Aorta (tissue), 5 donors: Measurements from ENCODE around the gene PCDHB3. TPM values are rescaled to one million over a fixed set of nuclear protein-coding genes. Genes with fewer than 3 reads are reported as not detected.
"Not testable (repeated sequence)": the region's sequence is repeated elsewhere in the genome, so short reads cannot be mapped to it uniquely, and the experiment has no call there.

ENCODE experiments used
- ATAC-seq: fragments of 200-7000 bp; cut with Tn5 transposase; one replicate; pipeline ENCODE4 v1.9.1; 2022; ENCODE audit warnings: moderate library complexity; ENCODE audit not compliant: low FRiP score
- DNase-seq, 2 donors: peaks; one replicate each; pipeline ENCODE4 v3.0.0-alpha.2; 2020
- H3K27ac ChIP-seq, 2 donors: one replicate each; pipeline ENCODE4 v1.5.1; 2013; ENCODE audit warnings: low read length in 2 of 2, mild to moderate bottlenecking in 2 of 2, moderate library complexity in 2 of 2, control low read depth in 1 of 2, inconsistent platforms in 1 of 2, low read depth in 1 of 2
- H3K27me3 ChIP-seq, 2 donors: one replicate each; pipeline ENCODE4 v1.6.1; 2013; ENCODE audit warnings: control low read depth in 1 of 2, low read length in 1 of 2, mild to moderate bottlenecking in 1 of 2, moderate library complexity in 1 of 2; ENCODE audit not compliant: insufficient read depth in 2 of 2, control insufficient read depth in 1 of 2
- H3K36me3 ChIP-seq, 2 donors: one replicate each; pipeline ENCODE4 v1.6.1; 2013; ENCODE audit warnings: control low read depth in 1 of 2, low read length in 1 of 2, mild to moderate bottlenecking in 1 of 2; ENCODE audit not compliant: insufficient read depth in 2 of 2, control insufficient read depth in 1 of 2
- H3K4me1 ChIP-seq, 2 donors: one replicate each; pipeline ENCODE4 v1.6.1; 2013; ENCODE audit warnings: low read length in 2 of 2, control low read depth in 1 of 2, mild to moderate bottlenecking in 1 of 2, moderate library complexity in 1 of 2; ENCODE audit not compliant: insufficient read depth in 2 of 2, control insufficient read depth in 1 of 2
- H3K4me3 ChIP-seq, 2 donors: one replicate each; pipeline ENCODE4 v1.5.1; 2013; ENCODE audit warnings: low read length in 2 of 2, control low read depth in 1 of 2, mild to moderate bottlenecking in 1 of 2
- H3K9me3 ChIP-seq: one replicate; pipeline ENCODE4 v1.6.1; 2013; ENCODE audit warnings: mild to moderate bottlenecking, low read length; ENCODE audit not compliant: control insufficient read depth
- WGBS, 2 donors: extraction: QIAGEN DNeasy Blood & Tissue Kit; methylation state at CpG; one replicate each; pipeline ENCODE4 v1.1.7; 2013; 5-methylcytosine and 5-hydroxymethylcytosine counted together
- intact Hi-C, 2 donors: fragments of 100-400 bp; cut with DNase I; formaldehyde crosslinking; loops; one replicate each; pipeline versions ENCODE4 v1.14.2 to v1.15.0; 2022
- polyA plus RNA-seq, 2 donors: library from polyadenylated mRNA; stranded (reverse); fragments of 200-250 nt; gene quantifications; one replicate each; pipeline ENCODE4 v1.2.3, GENCODE V29; 2013
- total RNA-seq, 2 donors: library from RNA; stranded (reverse); fragmentation: NEBNext Ultra II Directional; extraction: Animal tissue kit (Norgen Biotek cat#: 25700); gene quantifications; one replicate each; pipeline ENCODE4 v1.2.1, GENCODE V29; 2021
- donor health status: healthy with polysubstance abuse.
- donor health status: Bipolar disorder and iron deficiency.
- donor health status: DM: no; HTN: no; CAD: no.
- donor health status: DM: no; HTN: no; CAD: no.
- donor health status: DM: yes; HTN: yes; CAD: no.

PCDHB3 gene
- total and polyA plus RNA-seq, 4 donors: 0.25 to 2.9 (median 1.6) TPM

DNA sequence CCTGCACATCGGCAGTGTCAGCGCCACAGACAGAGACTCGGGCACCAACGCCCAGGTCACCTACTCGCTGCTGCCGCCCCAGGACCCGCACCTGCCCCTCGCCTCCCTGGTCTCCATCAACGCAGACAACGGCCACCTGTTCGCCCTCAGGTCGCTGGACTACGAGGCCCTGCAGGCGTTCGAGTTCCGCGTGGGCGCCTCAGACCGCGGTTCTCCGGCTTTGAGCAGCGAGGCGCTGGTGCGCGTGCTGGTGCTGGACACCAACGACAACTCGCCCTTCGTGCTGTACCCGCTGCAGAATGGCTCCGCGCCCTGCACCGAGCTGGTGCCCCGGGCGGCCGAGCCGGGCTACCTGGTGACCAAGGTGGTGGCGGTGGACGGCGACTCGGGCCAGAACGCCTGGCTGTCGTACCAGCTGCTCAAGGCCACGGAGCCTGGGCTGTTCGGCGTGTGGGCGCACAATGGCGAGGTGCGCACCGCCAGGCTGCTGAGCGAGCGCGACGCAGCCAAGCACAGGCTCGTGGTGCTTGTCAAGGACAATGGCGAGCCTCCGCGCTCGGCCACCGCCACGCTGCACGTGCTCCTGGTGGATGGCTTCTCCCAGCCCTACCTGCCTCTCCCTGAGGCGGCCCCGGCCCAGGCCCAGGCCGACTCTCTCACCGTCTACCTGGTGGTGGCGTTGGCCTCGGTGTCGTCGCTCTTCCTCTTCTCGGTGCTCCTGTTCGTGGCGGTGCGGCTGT is 23.3 kb downstream of the PCDHB3 start:
- H3K4me1 ChIP-seq, DNase-seq, H3K27ac ChIP-seq, ATAC-seq, H3K4me3 ChIP-seq, intact Hi-C loops, H3K27me3 ChIP-seq, H3K9me3 ChIP-seq, H3K36me3 ChIP-seq: not testable (repeated sequence)
- 21 to 30% methylated on average over 40 to 68 of the region's 73 CpGs for WGBS, 2 donors

- Histone ChIP-seq H3K9me3 (peaks cover 7% of the 10 kb centered on the region), H3K27me3 (no peaks in the 10 kb centered on the region), H3K27ac (no peak overlapping the region), H3K4me3 (no peak overlapping the region), H3K36me3 (no peaks in the 10 kb centered on the region), H3K4me1 (no peaks in the 10 kb centered on the region)
- intact Hi-C loops: no loop called here
- ATAC-seq (no peak), DNase-seq (no peak)
- whole genome bisulfite sequencing, 2 donors: 84 to 94% methylated on average over 1 of the region's 1 CpG
Observed at GRCh38 chr5:141127305-141127704, 27.0 kb downstream of the PCDHB3 start.

GRCh38 chr5:141135030-141135717 is 34.9 kb downstream of the PCDHB3 start, which contains the start of gene PCDHB5:
Gene PCDHB5, plus strand, starts transcription at chr5:141135206. Its CDS starts 229 bp downstream, at chr5:141135435.
- DNase-seq (no peak), ATAC-seq (peak; percentile 63)
- no peaks in the 10 kb centered on the region for H3K27me3 ChIP-seq
- H3K4me1 ChIP-seq: no peaks in the 10 kb centered on the region
- intact Hi-C loops: no loop called here
- 14 to 15% methylated on average over 22 of the region's 22 CpGs for whole genome bisulfite sequencing, 2 donors
- no peaks in the 10 kb centered on the region for H3K36me3 ChIP-seq
- peaks cover 4% of the 10 kb centered on the region for H3K9me3 ChIP-seq
- no peak within 1 kb of the TSS for H3K27ac ChIP-seq
- H3K4me3 ChIP-seq: peak within 1 kb of the TSS; percentile 8 to 62

GRCh38 chr5:141135718-141136266 is 35.5 kb downstream of the PCDHB3 start:
- H3K9me3 ChIP-seq: peaks cover 4% of the 10 kb centered on the region
- ATAC-seq: no peak
- WGBS, 2 donors: 29 to 41% methylated on average over 19 of the region's 19 CpGs

DNA sequence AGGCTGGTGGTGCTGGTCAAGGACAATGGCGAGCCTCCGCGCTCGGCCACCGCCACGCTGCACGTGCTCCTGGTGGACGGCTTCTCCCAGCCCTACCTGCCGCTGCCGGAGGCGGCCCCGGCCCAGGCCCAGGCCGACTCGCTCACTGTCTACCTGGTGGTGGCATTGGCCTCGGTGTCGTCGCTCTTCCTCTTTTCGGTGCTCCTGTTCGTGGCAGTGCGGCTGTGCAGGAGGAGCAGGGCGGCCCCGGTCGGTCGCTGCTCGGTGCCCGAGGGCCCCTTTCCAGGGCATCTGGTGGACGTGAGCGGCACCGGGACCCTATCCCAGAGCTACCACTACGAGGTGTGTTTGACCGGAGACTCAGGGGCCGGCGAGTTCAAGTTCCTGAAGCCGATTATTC is 37.1 kb downstream of the PCDHB3 start:
- ATAC-seq, H3K27me3 ChIP-seq, H3K27ac ChIP-seq, H3K9me3 ChIP-seq, intact Hi-C loops, H3K4me1 ChIP-seq, DNase-seq, H3K36me3 ChIP-seq, H3K4me3 ChIP-seq: not testable (repeated sequence)
- WGBS, 2 donors: 36 to 50% methylated on average over 22 to 34 of the region's 34 CpGs

More at GRCh38 chr5:141135718-141136266, 35.5 kb downstream of the PCDHB3 start:
- DNase-seq: no peak
- Histone ChIP-seq H3K36me3 (no peaks in the 10 kb centered on the region), H3K27ac (no peak overlapping the region), H3K4me3 (peak overlapping the region in 1 of 2 donors; percentile 62), H3K4me1 (no peaks in the 10 kb centered on the region), H3K27me3 (no peaks in the 10 kb centered on the region)
- intact Hi-C loops: no loop called here

DNA sequence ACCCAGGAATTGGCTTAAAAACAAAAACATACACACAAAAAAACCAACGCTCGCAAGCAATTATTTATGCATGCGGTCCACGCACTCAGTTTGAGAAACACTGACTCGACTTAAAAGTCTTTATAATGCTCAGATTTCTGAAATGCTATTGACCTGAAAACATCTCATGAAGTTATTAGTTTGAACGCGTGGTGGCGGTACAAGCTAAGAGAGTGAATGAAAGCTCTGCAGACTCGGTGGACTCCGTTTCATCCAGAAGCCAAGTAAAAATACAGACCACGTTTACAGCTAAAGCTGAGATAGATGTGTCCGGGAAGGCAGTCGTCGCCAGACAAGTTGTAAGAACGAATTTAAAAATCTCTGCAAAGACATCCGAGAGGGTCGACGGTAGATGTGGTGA is 49.5 kb downstream of the PCDHB3 start, which contains the start of gene PCDHB6:
Gene PCDHB6 (plus strand): TSS at position 246 of the 400 bp plus-strand sequence. CDS start 201 bp downstream, outside the sequence.
- H3K27ac ChIP-seq: no peak within 1 kb of the TSS
- H3K36me3 ChIP-seq: no peaks in the 10 kb centered on the region
- no peak for DNase-seq
- intact Hi-C loops: no loop called here
- no peaks in the 10 kb centered on the region for H3K27me3 ChIP-seq
- peak within 1 kb of the TSS in 1 of 2 donors; percentile 15 for H3K4me3 ChIP-seq
- no peak for ATAC-seq
- WGBS, 2 donors: 6 to 12% methylated on average over 18 of the region's 18 CpGs
- peaks cover 6% of the 10 kb centered on the region for H3K9me3 ChIP-seq
- no peaks in the 10 kb centered on the region for H3K4me1 ChIP-seq

- Histone ChIP-seq H3K27ac (no peak overlapping the region), H3K4me1 (no peaks in the 10 kb centered on the region), H3K36me3 (no peaks in the 10 kb centered on the region), H3K9me3 (peaks cover 8% of the 10 kb centered on the region), H3K4me3 (peak overlapping the region in 1 of 2 donors; percentile 15), H3K27me3 (no peaks in the 10 kb centered on the region)
- DNase-seq: no peak
- intact Hi-C loops: no loop called here
- 27 to 38% methylated on average over 33 of the region's 33 CpGs for WGBS, 2 donors
- ATAC-seq: no peak
Observed at GRCh38 chr5:141150224-141150992, 50.1 kb downstream of the PCDHB3 start.

DNA sequence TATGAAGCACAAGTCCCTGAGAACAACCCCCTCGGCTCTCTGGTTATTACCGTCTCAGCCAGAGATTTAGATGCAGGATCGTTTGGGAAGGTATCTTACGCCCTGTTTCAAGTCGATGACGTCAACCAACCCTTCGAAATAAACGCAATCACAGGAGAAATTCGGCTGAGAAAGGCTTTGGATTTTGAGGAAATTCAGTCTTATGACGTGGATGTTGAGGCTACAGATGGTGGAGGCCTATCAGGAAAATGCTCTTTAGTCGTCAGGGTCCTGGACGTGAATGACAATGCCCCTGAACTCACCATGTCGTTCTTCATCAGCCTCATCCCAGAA is 50.7 kb downstream of the PCDHB3 start:
- H3K36me3 ChIP-seq: no peaks in the 10 kb centered on the region
- no peak for ATAC-seq
- H3K4me1 ChIP-seq: no peaks in the 10 kb centered on the region
- no peaks in the 10 kb centered on the region for H3K27me3 ChIP-seq
- DNase-seq: no peak
- H3K9me3 ChIP-seq: peaks cover 9% of the 10 kb centered on the region
- no peak overlapping the region for H3K27ac ChIP-seq
- WGBS, 2 donors: 25 to 35% methylated on average over 13 of the region's 13 CpGs
- no peak overlapping the region for H3K4me3 ChIP-seq
- intact Hi-C loops: no loop called here
